OCI-LY7 (cell line): ENCODE data around the gene ARHGEF26. TPM values are rescaled to one million over a fixed set of nuclear protein-coding genes. Genes with fewer than 3 reads are reported as not detected.

ENCODE experiments used
- BruUV-seq: library from RNA; stranded (reverse); fragments of 400-500 nt; replicated peaks from 2 replicates; lab custom pipeline; 2021; lab: Mats Ljungman, UMichigan
- CTCF ChIA-PET: fragments of 300-600 bp; sonication (Branson Sonifier 250); formaldehyde crosslinking; loops from one replicate; lab custom pipeline; 2022; ENCODE audit warnings: antibody characterized with exemption; ENCODE audit not compliant: unreplicated experiment; lab: Charles Lee
- POLR2A ChIA-PET: fragments of 300-600 bp; sonication (Branson Sonifier 250); formaldehyde crosslinking; loops from one replicate; lab custom pipeline; 2022; ENCODE audit warnings: antibody characterized with exemption; lab: Charles Lee
- DNase-seq: peaks from one replicate; pipeline ENCODE4 v3.0.0-alpha.2; 2015; ENCODE audit warnings: low spot score
- H2AFZ ChIP-seq: fragments of 200-600 bp; sonication (generic), shearing (Covaris generic); 2 replicates; pipeline ENCODE4 v1.6.1; 2014; ENCODE audit warnings: mild to moderate bottlenecking, antibody characterized with exemption, low read length, moderate library complexity
- H3K27ac ChIP-seq: fragments of 200-600 bp; sonication (generic); 2 replicates; pipeline ENCODE4 v1.5.1; 2014; ENCODE audit warnings: mixed run types, low read depth, mild to moderate bottlenecking, moderate library complexity, low read length, inconsistent platforms; ENCODE audit not compliant: poor library complexity, severe bottlenecking
- H3K36me3 ChIP-seq: fragments of 200-600 bp; sonication (generic); 2 replicates; pipeline ENCODE4 v1.6.1; 2014; ENCODE audit warnings: mild to moderate bottlenecking, antibody characterized with exemption, low read length, moderate library complexity, mixed read lengths; ENCODE audit not compliant: insufficient read depth
- H3K4me1 ChIP-seq: fragments of 200-600 bp; sonication (generic); 2 replicates; pipeline ENCODE4 v1.5.1; 2014; ENCODE audit warnings: mild to moderate bottlenecking, low read length; ENCODE audit not compliant: insufficient read depth, poor library complexity, severe bottlenecking
- H3K4me2 ChIP-seq: fragments of 200-600 bp; sonication (generic); 2 replicates; pipeline ENCODE4 v1.6.1; 2014; ENCODE audit warnings: mild to moderate bottlenecking, low read length
- H3K4me3 ChIP-seq: fragments of 200-600 bp; sonication (generic); 2 replicates; pipeline ENCODE4 v1.5.1; 2014; ENCODE audit warnings: mild to moderate bottlenecking, low read depth, low read length; ENCODE audit not compliant: poor library complexity, severe bottlenecking
- H3K79me2 ChIP-seq: fragments of 200-600 bp; sonication (generic); 2 replicates; pipeline ENCODE4 v1.6.1; 2016; ENCODE audit warnings: low read depth, mild to moderate bottlenecking, low read length, moderate library complexity, mixed read lengths; ENCODE audit not compliant: insufficient read depth
- H3K9me2 ChIP-seq: fragments of 200-600 bp; sonication (generic); 2 replicates; pipeline ENCODE4 v1.6.1; 2016; ENCODE audit warnings: mild to moderate bottlenecking, low read length, mixed read lengths; ENCODE audit not compliant: insufficient read depth
- H3K9me3 ChIP-seq: fragments of 200-600 bp; sonication (generic); 2 replicates; pipeline ENCODE4 v1.6.1; 2014; ENCODE audit warnings: mild to moderate bottlenecking, mixed run types, low read length, mixed read lengths
- H4K20me1 ChIP-seq: fragments of 200-600 bp; sonication (generic); 2 replicates; pipeline ENCODE4 v1.6.1; 2014; ENCODE audit warnings: mild to moderate bottlenecking, antibody characterized with exemption, low read length, moderate library complexity, mixed read lengths; ENCODE audit not compliant: insufficient read depth
- CTCF ChIP-seq: fragments of 200-600 bp; sonication (generic); conservative IDR thresholded peaks from 2 replicates; pipeline ENCODE4 v1.5.1; 2014; ENCODE audit warnings: mild to moderate bottlenecking, antibody characterized with exemption, low read length, moderate library complexity, mixed read lengths
- EZH2phosphoT487 ChIP-seq: fragments of 200-600 bp; sonication (generic); IDR thresholded peaks from 2 replicates; pipeline ENCODE4 v1.6.1; 2018; ENCODE audit warnings: low read depth, borderline replicate concordance, mild to moderate bottlenecking, mixed run types, antibody characterized with exemption, low read length, moderate library complexity, mixed read lengths
- intact Hi-C: fragments of 100-400 bp; cut with micrococcal nuclease; formaldehyde crosslinking; loops from one replicate; pipeline ENCODE4 v1.10.0; 2022; ENCODE audit not compliant: unreplicated experiment
- total RNA-seq, 2 experiments: library from RNA; depleted of rRNA in 1 of 2; stranded (reverse); fragments of >200 nt in 1 of 2; shearing (Covaris generic) in 1 of 2; gene quantifications; 2 replicates each; pipeline ENCODE4 v1.2.3, GENCODE V29; 2014 to 2022

Gene ARHGEF26
- total RNA-seq, 2 experiments from 2014 or later, result 0.11 to 0.35 TPM

- H3K4me3 ChIP-seq, result no peak overlapping the region
- CTCF ChIA-PET, result no interaction called here
- DNase-seq, result no peak
- H2AFZ ChIP-seq, result no peak overlapping the region
- no TSS peak for BruUV-seq
- H3K79me2 ChIP-seq, result no peaks in the 10 kb centered on the region
- H3K4me2 ChIP-seq, result no peak overlapping the region
- no peaks in the 10 kb centered on the region for H3K36me3 ChIP-seq
- H3K27ac ChIP-seq, result no peak overlapping the region
- no peaks in the 10 kb centered on the region for H3K9me3 ChIP-seq
- no peaks in the 10 kb centered on the region for H4K20me1 ChIP-seq
- intact Hi-C loops, result no loop called here
- TF ChIP-seq EZH2phosphoT487 (no peak), CTCF (no peak)
- no peaks in the 10 kb centered on the region for H3K4me1 ChIP-seq
- POLR2A ChIA-PET, result no interaction called here
- H3K9me2 ChIP-seq, result no peaks in the 10 kb centered on the region
Observed at GRCh38 chr3:154151969-154152368, 30.8 kb downstream of the ARHGEF26 start.

- no peaks in the 10 kb centered on the region for H3K36me3 ChIP-seq
- ChIA-PET POLR2A (no interaction called here), CTCF (no interaction called here)
- H3K79me2 ChIP-seq, result no peaks in the 10 kb centered on the region
- H3K4me1 ChIP-seq, result no peaks in the 10 kb centered on the region
- H3K4me2 ChIP-seq, result no peak overlapping the region
- no peak for DNase-seq
- H3K9me2 ChIP-seq, result no peaks in the 10 kb centered on the region
- no peaks in the 10 kb centered on the region for H4K20me1 ChIP-seq
- H3K9me3 ChIP-seq, result no peaks in the 10 kb centered on the region
- no TSS peak for BruUV-seq
- no peak for TF ChIP-seq CTCF
- TF ChIP-seq EZH2phosphoT487, result no peak
- no peak overlapping the region for H2AFZ ChIP-seq
- no peak overlapping the region for H3K4me3 ChIP-seq
- no peak overlapping the region for H3K27ac ChIP-seq
- intact Hi-C loops, result no loop called here
Observed at GRCh38 chr3:154152741-154153140, 31.6 kb downstream of the ARHGEF26 start.

- POLR2A ChIA-PET, result no interaction called here
Observed at GRCh38 chr3:154156530-154156929, 35.3 kb downstream of the ARHGEF26 start.

More at GRCh38 chr3:154156530-154156929, 35.3 kb downstream of the ARHGEF26 start:
- no peak overlapping the region for H3K4me2 ChIP-seq
- no peaks in the 10 kb centered on the region for H3K79me2 ChIP-seq
- H4K20me1 ChIP-seq, result no peaks in the 10 kb centered on the region
- no peak for DNase-seq
- H3K36me3 ChIP-seq, result no peaks in the 10 kb centered on the region
- BruUV-seq, result no TSS peak
- H3K4me1 ChIP-seq, result no peaks in the 10 kb centered on the region
- H2AFZ ChIP-seq, result no peak overlapping the region
- no peak for TF ChIP-seq CTCF
- TF ChIP-seq EZH2phosphoT487, result no peak
- no peak overlapping the region for H3K4me3 ChIP-seq
- intact Hi-C loops, result no loop called here
- no peaks in the 10 kb centered on the region for H3K9me3 ChIP-seq
- CTCF ChIA-PET, result no interaction called here
- no peak overlapping the region for H3K27ac ChIP-seq
- no peaks in the 10 kb centered on the region for H3K9me2 ChIP-seq
